CD4-positive, alpha-beta T cell treated with Interleukin-6 at 100 ng/mL for 8 hours (primary cell): ENCODE results near the gene IGFN1.

Experiments used
- DNase-seq: peaks from one replicate; pipeline ENCODE4 v3.0.0-alpha.2; 2020; ENCODE audit warnings: mixed read lengths, low spot score

The IGFN1 gene

DNA sequence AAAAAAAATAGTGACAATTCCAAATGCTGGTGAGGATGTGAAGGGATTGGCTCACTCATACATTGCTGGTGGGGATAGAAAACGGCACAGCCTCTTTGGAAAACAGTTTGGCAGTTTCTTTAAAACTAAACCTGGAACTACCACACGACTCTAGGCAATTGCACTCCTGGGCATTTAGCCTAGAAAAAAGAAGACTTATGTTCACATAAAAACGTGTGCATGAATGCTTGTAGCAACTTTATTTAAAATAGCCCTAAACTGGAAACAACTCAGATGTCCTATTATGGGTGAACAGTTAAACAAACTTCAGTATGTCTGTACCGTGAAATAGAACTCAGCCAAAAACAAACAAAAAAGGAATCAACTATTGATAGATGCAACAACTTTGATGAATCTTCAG is 26.9 kb upstream of the IGFN1 start:
- no peak for DNase-seq

GRCh38 chr1:201164645-201165044 is 26.0 kb upstream of the IGFN1 start:
- DNase-seq: no peak

GRCh38 chr1:201167041-201167991 is 23.3 kb upstream of the IGFN1 start:
- DNase-seq: no peak

- no peak for DNase-seq
Observed at GRCh38 chr1:201169203-201169602, 21.4 kb upstream of the IGFN1 start.

DNA sequence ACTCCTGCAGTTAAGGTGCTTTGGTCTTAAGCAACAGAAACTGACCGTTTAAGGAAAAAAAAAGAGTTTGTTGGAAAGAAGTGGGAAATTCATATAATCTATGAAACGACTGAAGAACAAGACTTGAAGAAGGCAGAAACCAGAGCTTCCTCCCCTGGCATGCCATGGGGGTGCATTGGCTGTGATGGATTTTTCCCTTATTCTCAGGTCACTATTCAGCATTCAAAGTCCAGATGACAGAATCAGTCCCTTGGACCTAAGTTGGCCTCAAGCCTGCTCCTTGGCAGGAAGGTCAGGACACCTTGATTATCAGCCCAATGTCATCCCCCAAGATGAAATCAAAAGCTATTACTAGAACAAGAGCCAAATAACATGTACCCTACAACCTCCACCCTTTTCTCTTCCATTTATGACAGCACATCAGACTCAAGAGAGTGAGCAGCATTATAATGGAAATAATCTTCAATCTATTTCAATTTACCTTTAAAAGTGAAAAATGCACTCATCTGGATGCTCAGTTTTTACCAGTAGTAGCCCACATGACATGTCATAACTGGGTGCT is 20.6 kb upstream of the IGFN1 start:
- DNase-seq: no peak

GRCh38 chr1:201170533-201171062 is 20.0 kb upstream of the IGFN1 start:
- peak; percentile 68 for DNase-seq

DNA sequence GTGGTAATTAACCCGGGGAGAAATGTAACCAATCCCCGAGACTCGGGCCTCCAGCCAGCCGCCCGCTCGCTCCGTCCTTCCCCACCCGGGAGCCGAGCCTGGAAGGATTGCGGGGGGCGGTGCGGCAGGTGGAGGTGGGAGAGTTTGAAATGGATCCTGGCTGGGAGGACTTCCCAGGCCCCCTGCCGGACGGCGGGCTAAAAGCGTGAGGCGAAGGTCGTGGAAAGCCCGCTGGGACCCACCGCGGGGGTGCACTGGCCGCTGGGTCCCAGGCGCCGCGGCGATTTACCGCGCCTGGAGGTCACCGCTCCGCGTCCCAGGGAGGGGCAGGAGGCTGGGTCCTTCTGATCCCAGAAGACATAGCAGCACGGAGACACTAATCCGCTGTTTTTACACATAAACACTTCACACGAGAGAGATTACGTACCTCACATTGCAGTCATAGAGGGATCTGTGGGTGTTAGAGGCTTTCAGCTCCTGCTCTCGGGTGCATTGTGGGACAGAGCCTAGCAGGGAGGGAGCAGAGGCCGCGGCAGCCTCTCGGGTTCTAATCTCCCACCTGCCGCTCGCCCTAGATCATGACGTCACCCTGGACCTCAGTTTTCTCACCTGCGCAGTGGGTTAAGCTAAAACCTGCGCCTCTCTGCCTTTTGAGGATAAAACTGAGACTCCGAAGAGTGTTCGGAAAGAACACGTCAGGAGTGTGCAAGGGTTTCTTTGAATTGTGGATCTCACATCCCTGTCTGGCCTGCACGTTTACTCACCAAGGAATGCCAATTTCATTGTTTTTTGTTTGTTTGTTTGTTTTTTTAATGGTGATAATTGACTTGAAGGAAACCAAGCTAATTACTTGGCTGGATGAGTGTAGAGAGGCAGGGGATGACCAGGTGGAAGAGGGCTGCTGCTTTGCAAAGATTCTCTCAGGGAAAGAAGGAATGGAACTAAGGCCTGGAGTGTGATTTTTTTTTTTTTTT is 19.3 kb upstream of the IGFN1 start:
- DNase-seq: peak; percentile 6

DNA sequence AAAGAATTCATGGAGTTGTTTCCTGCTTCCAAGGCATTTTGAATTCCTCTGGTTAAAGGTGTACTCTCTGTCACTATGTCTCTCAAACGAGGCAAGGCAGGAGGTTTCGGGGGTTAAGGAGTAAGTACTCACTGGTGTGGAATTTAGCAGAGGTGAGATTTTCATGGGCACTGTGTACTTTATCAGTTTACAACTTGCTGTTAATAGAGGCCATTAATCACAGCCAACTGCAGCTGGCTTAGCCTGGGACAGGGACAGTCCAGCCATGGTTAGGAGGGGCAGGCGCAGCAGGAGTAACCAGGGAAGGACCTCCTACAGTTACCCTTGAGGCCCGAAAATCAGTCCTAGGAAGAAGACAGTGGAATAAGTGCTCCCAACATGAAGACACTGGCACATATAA is 18.3 kb upstream of the IGFN1 start:
- no peak for DNase-seq

- DNase-seq: no peak
Observed at GRCh38 chr1:201172999-201173610, 17.5 kb upstream of the IGFN1 start.

DNA sequence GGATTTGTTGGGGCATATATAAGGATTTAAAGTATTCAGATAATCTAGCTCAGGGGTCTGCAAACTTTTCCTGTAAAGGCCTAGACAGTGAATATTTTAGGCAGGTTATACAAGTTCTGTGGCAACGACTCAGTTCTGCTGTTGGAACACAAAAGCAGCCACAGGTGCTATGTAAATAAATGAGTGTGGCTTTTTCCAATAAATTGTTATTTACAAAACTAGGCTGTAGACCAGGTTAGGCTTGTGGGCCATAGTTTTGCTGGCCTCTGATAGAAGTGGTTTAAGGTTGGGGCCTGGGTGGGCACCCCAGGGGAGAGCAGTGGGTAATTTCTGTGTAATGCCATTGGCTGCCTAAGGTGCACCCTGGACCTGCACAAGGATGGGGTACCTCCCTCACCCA is 16.9 kb upstream of the IGFN1 start:
- DNase-seq: no peak

DNA sequence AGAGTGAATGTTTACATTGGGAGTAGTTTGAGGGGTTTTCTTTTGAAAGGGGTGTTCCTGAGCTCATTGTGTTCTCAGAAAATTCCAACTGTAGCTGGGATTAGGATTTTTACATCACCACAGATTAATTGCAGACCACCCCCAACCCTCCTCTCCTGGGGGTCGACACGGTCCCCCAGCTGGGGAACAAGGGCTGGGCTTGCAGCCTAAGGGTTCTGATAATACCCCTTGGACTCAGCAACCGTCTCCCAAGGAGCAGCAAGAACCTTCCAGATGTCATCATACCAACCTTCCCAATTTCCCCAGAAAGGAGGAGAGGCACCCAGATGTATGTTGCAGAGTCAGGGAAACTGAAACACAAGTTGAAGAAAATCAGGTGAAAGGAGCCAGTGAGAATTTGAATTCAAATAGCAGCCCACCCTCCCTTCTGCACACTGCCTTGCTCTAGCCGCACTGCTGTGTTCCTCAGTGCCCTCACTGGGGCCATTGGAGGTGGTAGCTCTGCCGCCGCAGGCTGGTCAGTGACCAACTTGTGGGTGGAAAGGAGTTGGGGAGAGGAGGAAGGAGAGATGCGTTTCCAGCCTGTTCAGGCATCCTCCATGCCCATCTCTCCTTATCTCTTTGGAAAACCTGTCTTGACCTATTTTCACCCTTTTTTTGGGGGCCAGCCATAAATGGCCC is 14.7 kb upstream of the IGFN1 start:
- no peak for DNase-seq

GRCh38 chr1:201176940-201177339 is 13.7 kb upstream of the IGFN1 start:
- DNase-seq: no peak

DNA sequence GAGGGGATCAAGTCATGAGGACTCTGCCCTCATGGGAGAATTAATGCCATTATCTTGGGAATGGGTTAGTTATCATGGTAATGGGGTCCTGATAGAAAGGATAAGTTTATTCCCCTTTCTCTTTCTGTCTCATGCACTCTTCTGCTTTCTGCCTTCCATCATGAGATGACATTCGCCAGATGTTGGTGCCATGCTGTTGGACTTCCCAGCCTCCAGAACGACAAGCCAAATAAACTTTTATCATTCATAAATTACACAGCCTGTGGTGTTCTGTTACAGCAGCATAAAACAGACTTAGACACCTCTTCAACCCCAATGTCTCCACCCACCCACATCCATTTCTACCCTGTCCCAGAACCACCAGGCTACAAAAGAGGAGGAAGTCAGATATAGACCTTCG is 11.9 kb upstream of the IGFN1 start:
- DNase-seq: no peak

GRCh38 chr1:201180141-201180540 is 10.5 kb upstream of the IGFN1 start:
- no peak for DNase-seq

DNA sequence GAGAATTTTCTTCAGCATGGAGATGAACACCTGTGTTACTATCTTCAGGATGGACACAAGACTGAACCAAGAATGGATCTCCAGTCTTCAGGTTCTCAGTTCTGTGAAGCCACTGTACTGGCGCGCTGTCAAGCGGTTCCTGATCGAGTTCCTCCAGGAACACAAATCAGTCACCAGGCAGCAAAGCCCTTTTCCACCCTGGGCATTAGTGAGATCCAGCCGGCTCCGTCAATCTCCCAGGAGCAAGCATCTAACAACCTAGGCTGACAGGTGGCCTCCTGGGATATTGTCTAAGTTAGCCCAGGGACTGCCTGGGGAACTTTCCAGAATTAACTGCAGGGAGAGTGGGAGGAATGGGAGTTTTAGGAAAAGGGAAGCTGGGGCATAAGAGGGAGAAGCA is 9.7 kb upstream of the IGFN1 start:
- no peak for DNase-seq

- no peak for DNase-seq
Observed at GRCh38 chr1:201181323-201181722, 9.3 kb upstream of the IGFN1 start.

DNA sequence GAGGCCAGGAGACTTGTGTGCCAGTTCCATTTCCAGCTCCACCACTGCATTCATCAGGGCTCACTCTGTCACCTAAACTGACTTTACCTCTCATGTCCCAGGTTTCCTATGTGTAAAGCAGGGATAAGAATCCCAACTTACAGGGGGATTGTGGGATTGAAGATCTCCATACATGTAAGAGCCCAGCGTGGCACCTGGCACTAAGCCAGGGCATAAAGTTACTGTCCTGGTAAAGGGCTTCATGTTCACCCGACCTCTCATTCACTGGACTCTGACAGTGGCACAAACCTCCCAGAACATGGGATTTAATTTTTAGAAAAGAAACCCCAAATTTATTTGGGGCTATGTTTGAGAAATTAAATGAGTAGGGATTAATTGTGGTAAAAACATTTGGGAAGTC is 8.9 kb upstream of the IGFN1 start:
- no peak for DNase-seq

DNA sequence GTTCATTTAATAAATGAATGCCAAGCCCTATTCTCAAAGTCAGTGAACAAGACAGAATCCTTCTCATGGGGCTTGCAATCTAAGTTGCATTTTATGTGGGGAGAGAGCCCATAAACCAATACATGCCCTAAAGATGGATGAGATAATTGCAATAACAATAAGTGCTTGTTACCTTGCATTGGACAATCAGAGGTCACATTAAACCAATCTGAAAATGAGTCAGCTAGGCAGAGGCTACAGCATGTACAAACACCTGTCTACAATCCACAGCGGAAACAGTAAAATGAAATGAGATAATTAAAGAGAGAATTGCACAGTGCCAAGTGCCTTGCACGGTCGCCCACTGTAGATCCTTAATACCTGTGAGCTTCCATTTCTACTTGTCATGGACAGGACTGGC is 7.4 kb upstream of the IGFN1 start:
- DNase-seq: no peak

- no peak for DNase-seq
Observed at GRCh38 chr1:201183753-201184152, 6.9 kb upstream of the IGFN1 start.

- DNase-seq: no peak
Observed at GRCh38 chr1:201184307-201185122, 6.1 kb upstream of the IGFN1 start.
